Fibroblast of the aortic adventitia (primary cell): ENCODE results near the gene PLXNA4. TPM values are rescaled to one million over a fixed set of nuclear protein-coding genes. Genes with fewer than 3 reads are reported as not detected.

Experiments
- DNase-seq: peaks from one replicate; pipeline ENCODE4 v3.0.0-alpha.2; 2010; ENCODE audit warnings: low read depth
- H3K4me3 ChIP-seq: 2 replicates; pipeline ENCODE4 v1.5.1; 2011; ENCODE audit warnings: low read depth, mild to moderate bottlenecking, control low read depth, low read length, moderate library complexity
- total RNA-seq: library from RNA; depleted of rRNA; stranded (reverse); fragments of >200 nt; gene quantifications from 2 replicates; pipeline ENCODE4 v1.2.3, GENCODE V29; 2012; ENCODE audit warnings: low replicate concordance
- TF ChIP-seq, protein P1 (sequence below): IDR thresholded peaks from 2 replicates; pipeline ENCODE4 v1.5.1; 2011; ENCODE audit warnings: mild to moderate bottlenecking, low read length, control low read depth, inconsistent platforms; ENCODE audit not compliant: insufficient read depth

Gene PLXNA4
- total RNA-seq, 1 donor, result 3.0 TPM

DNA sequence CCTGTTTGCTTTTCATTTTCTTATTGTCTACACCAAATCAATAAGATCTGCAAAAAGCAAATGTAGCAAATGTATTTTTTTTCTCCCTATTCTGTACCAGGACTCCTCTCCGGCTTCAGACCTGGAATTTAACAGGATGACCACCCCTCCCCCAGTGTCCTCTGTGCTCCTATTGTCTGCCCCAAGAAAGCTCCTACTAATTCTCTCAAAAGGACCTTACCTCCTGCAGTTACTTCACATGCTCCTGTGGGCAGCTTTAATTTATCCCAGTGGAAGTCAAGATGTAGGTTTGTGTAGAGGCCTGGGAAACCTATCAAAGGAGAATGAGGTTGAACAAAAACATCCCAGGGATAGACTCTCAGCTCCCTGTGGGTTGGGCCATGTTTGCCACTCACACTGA, 31.3 kb downstream of the PLXNA4 start:
- no peak for DNase-seq
- no peak overlapping the region for H3K4me3 ChIP-seq
- TF ChIP-seq, protein P1, sequence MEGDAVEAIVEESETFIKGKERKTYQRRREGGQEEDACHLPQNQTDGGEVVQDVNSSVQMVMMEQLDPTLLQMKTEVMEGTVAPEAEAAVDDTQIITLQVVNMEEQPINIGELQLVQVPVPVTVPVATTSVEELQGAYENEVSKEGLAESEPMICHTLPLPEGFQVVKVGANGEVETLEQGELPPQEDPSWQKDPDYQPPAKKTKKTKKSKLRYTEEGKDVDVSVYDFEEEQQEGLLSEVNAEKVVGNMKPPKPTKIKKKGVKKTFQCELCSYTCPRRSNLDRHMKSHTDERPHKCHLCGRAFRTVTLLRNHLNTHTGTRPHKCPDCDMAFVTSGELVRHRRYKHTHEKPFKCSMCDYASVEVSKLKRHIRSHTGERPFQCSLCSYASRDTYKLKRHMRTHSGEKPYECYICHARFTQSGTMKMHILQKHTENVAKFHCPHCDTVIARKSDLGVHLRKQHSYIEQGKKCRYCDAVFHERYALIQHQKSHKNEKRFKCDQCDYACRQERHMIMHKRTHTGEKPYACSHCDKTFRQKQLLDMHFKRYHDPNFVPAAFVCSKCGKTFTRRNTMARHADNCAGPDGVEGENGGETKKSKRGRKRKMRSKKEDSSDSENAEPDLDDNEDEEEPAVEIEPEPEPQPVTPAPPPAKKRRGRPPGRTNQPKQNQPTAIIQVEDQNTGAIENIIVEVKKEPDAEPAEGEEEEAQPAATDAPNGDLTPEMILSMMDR, result no peak

DNA sequence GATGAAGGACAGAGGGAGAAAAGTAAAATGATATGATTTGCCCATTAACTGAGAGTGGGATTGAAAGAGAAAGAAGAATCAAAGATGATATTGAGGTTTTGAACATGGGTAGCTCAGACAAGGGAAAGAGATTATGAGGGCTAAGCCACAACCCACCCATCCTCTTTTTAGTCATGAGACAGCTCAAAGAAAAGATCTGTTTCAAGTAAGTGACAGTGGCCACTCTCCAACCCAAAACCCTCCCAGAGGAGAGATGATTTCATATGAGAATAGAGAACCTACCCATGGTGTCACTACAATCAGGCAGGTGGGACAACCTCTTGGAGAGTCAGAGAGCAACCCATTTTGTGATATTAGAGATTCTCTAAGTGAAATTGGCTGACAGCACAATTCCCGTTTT, 32.2 kb downstream of the PLXNA4 start:
- no peak overlapping the region for H3K4me3 ChIP-seq
- TF ChIP-seq, protein P1, result no peak
- no peak for DNase-seq

DNA sequence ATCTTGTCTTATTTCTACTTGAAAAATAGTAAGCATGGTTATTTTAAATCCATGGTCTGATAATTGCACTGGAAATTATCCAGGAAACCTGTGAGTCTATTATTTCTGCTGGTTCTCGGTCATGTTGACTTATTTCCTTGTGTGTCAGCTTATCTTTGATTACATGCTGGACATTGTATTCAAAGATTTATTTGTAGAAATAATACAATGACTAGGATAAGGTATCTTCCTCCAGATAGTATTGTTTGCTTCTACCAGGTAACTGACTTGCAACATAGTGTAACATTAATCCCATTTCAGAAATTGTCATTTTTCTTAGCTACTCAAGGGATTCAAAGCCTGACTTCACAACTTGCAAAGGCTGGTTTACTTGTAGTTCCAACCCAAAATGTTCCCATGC, 33.4 kb downstream of the PLXNA4 start:
- peak; percentile 69 for DNase-seq
- TF ChIP-seq, protein P1, result no peak
- H3K4me3 ChIP-seq, result no peak overlapping the region

DNA sequence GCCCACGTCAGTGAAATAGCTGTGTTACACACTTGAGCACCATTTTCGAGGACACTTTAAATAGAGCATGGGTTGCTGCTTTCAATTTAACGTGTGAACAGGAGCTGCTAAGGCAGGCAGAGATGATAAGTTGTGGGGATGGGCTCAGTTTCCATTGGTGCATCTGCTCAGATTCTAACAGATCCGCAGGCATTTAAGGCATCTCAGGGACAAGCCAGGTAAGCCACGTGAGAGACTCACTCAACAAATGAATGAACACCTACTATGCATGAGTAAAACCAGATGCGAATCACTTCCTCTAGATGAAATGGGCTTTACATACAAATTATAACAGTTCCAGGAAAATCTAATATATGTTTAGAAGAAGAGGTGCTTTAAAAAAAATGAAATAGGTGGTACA, 34.6 kb downstream of the PLXNA4 start:
- no peak for DNase-seq
- TF ChIP-seq, protein P1, result no peak
- H3K4me3 ChIP-seq, result no peak overlapping the region

DNA sequence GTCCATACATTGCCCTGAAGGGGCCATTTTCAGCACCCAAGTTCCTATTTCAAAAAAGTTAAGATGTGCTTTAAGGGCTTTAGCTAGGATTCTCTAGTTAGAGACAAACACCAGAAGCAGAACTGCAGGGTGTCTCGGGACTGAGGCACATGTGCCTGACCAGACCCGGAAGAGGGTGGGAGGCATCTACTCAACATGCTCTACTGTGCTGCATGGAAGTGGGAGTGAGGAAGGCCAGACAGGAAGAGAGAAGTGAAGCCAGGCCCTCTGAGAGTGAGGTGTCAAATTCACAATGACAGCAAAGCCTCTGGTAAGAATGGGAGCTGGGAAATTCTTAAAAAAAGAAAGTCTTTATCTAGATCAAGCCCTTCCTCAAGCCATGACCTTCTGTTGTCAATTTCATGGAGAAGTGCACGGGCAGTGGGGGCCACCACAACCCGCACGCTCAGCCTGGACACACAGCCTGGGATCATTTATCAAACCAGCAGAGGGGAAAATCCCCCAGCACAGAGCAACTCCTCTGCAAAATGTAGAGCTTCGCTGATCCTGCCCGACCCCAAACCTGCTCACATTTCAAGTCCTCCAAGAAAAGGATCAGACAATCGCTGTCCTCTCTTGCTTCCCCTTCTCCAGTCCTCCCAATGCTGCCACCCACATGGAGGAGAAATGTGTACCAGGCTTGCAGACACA, 38.7 kb downstream of the PLXNA4 start:
- TF ChIP-seq, protein P1, result no peak
- H3K4me3 ChIP-seq, result no peak overlapping the region
- no peak for DNase-seq

DNA sequence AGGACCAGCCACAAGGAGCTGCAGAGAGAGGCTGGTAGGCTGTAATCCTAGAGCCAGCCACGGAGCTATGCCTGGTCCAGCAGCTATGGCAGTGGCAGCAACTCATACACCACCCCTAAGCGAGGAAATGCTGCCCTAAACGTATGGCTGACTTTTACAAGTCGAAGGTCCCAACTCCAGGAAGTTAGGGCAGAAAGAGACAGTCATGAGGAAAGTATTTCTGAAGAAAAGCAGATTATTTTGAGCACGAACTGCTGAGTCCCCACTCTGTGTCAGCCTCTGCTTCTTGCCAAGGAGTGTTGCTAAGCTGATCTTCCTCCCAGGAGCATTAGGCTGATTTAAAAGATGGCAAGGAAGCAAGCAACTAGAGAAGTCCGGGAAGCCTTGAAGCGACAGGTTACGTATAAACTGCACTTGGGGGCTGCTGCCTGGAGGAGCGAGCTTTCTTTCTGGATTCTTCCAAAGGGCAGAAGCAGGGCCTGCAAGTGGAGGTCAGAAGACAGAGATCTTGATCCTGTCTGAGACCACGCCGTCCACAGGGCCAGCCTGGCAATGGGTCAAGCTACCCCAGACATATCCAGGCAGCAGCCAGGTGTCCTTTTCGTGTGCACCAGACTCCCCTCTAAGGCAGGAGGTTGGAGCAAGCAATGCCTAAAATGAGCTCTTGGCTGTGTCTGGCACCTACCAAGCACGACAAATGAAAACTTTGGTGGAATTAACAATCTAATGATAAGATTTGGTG, 39.4 kb downstream of the PLXNA4 start:
- TF ChIP-seq, protein P1, result no peak
- peak; percentile 74 for DNase-seq
- no peak overlapping the region for H3K4me3 ChIP-seq

DNA sequence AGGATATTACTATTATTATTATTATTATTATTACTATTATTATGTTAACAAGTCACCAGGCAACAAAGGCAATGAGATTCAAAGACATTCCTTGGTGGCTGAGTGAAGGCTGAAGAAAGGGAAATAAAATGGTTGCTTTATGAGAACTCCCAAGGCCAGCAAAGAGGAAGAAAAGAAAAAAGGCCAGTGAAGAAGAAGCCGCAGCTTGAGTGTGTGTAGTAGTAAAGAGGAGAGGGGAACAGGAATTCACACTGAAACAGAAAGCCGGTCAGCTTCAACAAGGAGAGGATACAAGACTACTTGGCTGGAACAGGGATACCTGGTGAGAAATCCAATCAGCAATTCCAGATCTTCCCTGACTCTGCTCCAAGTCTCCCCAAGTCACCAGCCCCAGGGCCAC, 42.4 kb downstream of the PLXNA4 start:
- no peak for DNase-seq
- TF ChIP-seq, protein P1, result no peak

More for the DNA sequence above, 42.4 kb downstream of the PLXNA4 start:
- no peak overlapping the region for H3K4me3 ChIP-seq
